NAMALWA (cell line): ENCODE data around the gene DRAP1.
A peak's percentile ranks its signal among the peaks of the same experiment; 100 is the strongest.

Experiments
- DNase-seq: peaks from one replicate; pipeline ENCODE4 v3.0.0-alpha.2; 2015; ENCODE audit warnings: low spot score

Gene DRAP1

DNA sequence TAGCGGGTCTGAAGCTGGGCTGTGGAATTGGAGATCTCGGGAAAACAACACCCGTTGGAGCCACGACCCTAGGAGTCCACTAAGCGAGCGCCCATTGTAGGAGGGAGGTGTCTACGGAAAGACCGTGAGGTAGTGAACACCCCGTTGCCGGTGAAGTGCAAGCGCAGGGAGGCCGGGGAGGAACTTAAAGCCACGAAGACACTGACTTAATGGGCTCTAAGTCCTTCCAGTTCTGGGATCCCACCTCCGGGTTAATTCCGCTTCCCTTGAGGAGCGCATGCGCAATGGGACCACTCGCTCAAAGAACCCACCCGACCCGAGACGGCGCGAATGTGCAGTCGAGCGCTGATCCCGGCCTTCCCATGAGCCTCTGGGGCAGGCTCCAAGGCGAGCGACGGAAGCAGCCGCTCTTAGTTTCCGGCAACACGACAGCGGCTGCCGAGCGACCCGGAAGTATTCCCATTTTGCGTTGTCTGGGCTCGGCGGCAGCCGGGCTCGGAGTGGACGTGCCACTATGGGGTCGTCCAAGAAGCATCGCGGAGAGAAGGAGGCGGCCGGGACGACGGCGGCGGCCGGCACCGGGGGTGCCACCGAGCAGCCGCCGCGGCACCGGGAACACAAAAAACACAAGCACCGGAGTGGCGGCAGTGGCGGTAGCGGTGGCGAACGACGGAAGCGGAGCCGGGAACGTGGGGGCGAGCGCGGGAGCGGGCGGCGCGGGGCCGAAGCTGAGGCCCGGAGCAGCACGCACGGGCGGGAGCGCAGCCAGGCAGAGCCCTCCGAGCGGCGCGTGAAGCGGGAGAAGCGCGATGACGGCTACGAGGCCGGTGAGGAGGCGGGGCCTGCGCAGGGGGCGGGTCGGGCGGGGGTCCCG, 42.3 kb downstream of the DRAP1 start, which contains the start of gene SART1:
Gene SART1 (plus strand): TSS at position 468 of the 874 bp plus-strand sequence. CDS start 47 bp downstream, at position 515.
- peak; percentile 98 for DNase-seq

DNA sequence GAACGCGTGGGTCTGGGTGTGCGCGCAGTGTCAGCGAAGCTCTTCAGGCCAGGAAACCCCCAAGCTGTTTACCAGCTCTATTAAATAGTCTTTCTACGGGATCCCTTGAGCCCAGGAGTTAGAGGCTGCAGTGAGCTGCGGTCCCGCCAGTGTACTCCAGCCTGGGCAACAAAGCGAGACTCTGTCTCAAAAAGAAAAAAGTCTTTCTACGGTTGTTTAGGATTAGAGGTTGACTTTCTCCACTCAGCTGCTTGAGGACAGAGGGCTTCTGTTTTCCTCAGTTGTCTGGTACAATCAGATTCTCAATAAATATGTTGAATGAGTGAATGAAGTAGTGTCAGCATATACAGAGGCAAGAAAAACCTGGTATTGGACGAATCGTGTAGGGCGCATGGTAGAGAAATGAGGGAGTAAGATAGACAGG, 42.9 kb downstream of the DRAP1 start:
- DNase-seq: no peak

DNA sequence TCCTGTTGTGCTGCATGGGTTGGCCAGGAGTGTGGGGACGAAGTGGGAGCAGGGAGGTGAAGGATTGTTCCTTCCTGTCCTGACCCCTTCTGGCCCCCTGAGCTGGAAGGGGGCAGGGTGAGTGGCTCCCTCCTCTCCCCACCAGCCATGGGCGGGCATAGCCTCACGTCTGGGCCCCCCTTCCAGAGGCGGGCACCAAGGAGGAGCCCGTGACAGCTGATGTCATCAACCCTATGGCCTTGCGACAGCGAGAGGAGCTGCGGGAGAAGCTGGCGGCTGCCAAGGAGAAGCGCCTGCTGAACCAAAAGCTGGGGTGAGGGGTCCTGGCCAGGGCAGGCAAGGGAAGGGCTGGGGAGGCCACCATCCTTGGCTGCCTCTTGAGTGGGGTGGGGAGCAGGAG, 45.7 kb downstream of the DRAP1 start:
- DNase-seq: no peak

DNA sequence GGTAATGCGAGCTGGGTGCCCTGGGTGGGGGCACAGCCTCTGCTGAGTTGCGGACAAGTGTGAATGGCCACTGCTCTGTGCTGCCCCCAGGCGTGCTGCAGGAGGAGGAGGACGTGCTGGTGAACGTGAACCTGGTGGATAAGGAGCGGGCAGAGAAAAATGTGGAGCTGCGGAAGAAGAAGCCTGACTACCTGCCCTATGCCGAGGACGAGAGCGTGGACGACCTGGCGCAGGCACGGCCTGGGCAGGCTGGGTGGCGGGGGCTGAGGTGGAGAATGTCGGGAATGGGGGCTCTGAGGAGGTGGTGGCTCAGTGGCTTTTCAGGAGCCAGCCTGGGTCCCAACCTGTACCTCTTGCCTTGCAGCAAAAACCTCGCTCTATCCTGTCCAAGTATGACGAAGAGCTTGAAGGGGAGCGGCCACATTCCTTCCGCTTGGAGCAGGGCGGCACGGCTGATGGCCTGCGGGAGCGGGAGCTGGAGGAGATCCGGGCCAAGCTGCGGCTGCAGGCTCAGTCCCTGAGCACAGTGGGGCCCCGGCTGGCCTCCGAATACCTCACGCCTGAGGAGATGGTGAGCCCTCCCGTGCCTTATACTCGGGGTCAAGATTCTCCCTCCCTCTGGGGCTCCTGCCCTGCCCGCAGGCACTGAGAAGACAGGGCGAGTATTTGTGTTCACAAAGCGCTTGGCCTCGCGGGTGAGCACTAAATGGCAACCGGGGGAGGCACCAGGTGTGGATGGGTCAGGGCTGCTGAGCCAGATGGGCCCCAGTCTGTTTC, 46.9 kb downstream of the DRAP1 start:
- no peak for DNase-seq

DNA sequence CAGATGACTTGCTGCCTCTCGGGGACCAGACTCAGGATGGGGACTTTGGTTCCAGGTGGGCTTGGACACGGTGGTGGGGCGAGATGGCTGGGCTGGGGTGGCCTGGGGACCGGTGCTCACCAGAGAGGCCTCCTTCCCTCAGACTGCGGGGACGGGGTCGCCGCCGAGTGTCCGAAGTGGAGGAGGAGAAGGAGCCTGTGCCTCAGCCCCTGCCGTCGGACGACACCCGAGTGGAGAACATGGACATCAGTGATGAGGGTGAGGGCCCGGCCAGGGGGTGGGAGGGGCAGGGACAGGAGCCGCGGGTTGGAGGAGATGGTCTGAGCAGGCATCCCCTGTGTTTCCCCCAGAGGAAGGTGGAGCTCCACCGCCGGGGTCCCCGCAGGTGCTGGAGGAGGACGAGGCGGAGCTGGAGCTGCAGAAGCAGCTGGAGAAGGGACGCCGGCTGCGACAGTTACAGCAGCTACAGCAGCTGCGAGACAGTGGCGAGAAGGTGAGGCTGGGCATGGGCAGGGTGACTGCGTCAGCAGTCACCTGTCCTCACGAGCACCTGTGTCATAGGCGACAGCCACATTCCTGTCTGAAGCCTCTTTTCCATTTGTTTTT, 48.2 kb downstream of the DRAP1 start:
- DNase-seq: no peak

DNA sequence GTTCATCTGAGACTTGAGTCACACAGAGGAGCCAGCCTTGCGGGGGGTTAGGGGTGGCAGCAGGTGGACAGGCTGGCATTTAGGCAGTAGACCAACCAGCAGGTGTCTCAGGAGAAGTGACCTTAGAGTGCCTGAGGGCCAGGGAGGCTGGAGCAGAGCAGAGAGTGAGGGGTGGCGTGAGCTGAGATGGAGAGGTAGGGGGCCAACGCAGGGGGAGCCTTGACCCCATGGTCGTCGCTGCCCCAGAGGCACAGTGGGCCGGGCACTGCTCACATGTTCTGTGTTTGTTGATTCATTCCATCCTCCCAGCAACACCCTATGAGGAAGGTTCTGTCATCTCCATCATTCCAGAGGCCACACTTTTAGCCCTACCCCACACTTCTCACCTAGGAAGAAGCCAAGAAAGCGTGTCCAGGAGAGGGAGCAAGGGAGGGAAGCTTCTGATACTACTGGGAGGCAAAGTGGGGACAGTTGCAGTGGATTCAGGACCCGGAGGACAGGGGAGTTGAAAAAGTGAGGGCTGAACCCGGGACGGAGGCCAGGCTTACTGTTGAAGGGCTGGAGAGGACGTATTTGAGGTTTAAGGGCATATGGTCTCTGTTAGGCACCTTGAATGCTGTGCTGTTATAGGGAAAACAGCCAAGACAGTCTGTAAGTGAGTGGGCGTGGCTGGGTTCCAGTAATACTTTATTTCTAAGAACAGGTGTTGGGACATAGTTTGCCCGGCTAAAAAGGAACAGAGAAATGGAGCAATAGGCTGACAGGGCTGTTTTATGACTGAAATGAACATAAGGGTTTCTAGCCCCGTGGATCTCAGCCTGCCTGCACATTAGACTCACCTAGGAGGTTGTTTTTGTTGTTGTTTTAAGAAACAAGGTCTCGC, 49.6 kb downstream of the DRAP1 start:
- DNase-seq: no peak
